HG03108 (cell line): ENCODE data around the gene TCERG1.

Experiments used
- ATAC-seq: cut with Tn5 transposase; IDR thresholded peaks from one replicate; pipeline ENCODE4 v1.9.1; 2021; ENCODE audit warnings: moderate library complexity; ENCODE audit not compliant: unreplicated experiment

Gene TCERG1

DNA sequence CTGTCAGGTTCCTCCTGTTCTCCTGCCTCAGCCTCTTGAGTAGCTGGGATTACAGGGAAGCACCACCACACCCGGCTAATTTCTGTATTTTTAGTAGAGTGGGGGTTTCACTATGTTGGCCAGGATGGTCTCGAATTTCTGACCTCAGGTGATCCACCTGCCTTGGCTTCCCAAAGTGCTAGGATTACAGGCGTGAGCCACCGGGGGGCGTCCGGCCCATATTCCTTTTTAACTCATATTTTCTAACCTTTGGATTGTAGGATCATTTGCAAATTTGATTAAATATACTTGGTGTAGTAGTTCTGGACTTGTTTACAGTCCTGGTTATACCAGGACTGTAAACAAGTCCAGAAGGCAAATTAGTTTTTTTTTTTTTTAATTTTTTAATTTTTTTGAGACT is 4.3 kb downstream of the TCERG1 start:
- ATAC-seq = no peak

DNA sequence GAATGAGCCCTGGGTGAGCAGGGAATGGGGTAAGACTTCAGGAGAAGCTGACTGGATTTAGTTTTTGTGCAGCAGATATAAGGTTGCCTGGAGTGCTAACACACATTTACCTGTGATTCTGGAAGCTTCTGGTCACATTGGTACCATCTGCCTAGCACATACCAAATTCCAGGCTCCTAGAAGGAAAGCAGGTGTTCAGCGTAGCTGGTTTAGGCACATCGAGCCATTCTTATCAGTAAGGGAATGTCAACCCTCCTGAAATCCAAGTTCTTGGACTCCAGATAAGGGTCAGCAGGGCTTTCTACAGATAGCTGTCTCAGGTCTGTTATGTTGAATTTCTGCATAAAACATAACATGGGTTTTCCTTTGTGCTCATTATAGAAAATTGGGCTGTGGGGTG is 10.3 kb downstream of the TCERG1 start:
- no peak for ATAC-seq

DNA sequence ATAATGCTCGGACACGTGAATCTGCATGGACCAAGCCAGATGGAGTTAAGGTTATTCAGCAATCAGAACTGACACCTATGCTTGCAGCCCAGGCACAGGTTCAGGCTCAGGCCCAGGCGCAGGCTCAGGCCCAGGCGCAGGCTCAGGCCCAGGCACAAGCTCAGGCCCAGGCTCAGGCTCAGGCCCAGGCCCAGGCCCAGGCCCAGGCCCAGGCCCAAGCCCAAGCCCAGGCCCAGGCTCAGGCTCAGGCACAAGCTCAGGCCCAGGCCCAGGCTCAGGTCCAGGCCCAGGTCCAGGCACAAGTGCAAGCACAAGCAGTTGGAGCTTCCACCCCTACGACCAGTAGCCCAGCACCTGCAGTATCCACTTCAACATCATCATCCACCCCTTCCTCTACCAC is 11.8 kb downstream of the TCERG1 start:
- no peak for ATAC-seq

DNA sequence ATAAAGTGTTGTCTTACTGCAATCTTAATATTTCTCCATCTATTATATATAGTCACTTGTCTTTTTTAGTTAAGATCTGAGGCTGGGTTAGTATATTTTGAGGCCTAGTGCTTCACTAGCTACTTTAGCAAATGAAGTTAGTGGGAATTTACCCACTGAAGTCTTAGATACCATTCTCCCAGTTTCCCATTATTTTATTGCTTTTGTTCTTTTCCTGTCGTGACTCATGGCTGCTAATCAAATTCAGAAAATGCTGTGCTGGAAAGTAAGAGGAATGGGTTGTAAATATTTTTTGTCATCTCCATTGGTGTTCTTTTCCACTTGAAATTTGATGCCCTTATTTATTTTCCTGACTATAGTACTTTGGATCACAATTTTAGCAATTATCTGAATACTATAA is 14.2 kb downstream of the TCERG1 start:
- ATAC-seq = no peak

DNA sequence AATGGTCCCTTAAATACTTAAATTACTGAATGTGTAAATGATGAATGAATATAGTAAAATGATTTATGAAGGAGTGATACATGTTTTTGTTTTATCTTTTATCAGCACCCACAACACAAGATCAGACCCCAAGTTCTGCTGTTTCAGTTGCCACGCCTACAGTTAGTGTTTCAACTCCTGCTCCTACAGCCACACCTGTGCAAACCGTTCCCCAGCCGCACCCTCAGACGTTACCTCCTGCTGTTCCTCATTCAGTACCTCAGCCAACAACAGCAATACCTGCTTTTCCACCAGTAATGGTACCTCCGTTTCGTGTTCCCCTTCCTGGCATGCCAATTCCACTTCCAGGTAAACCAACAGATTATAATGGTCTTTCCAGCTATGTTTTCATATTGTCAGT is 16.3 kb downstream of the TCERG1 start:
- ATAC-seq = no peak

DNA sequence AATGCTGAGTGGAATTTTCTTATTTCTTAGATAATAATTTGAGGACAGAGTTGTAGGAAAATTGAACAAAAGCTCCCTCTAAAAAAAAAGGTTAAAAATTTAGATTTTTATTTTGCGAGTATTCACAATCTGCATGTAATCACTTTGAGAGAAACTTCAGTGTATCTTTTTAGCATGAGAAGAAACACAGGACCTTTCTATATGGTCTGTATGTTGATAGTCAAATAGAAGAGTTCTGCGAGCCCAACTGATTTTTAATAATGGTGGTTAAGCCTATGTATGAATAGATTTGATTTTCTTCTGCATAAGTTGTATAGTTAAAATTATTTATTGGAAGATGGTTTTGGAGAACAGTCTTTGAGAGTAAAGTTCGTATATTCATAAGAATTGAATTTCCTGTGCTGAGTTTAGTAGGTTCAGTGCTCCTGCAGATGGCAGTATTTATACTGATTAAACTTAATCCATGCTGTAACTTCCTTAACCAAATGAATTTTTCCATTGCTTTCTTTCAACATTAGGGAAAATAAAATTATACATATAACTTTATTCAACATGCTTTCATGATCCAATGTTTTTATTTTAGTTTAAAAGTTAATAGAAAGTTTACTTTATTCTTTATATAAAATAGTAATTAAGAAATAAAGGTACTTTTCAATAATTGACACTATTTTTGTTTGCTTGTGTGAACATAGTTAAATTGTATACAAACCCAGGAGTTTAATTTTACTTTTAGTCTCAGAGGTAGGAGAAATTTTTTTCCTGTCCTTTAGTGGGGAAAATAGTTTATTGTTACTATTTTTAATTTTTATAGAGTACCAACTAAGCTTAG is 19.6 kb downstream of the TCERG1 start:
- ATAC-seq = no peak

DNA sequence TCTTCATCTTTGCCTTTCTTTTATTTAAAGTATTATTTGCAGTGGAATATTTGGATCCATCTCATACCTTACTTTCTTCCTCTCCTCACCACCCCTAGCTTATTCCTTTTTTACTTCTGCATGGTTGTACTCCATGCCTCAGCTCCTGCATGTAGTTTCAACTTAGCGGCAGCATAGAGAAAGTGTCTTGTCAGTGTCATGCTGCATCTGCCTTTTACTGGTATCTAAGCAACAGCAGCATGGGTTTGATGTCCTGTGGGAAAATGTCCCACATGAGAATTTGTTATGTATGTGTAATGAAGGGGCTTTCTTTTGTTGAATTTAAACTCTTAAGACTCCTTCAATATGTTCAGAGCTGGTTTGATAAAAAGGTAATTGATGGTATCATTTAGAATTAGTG is 20.6 kb downstream of the TCERG1 start:
- ATAC-seq = no peak

DNA sequence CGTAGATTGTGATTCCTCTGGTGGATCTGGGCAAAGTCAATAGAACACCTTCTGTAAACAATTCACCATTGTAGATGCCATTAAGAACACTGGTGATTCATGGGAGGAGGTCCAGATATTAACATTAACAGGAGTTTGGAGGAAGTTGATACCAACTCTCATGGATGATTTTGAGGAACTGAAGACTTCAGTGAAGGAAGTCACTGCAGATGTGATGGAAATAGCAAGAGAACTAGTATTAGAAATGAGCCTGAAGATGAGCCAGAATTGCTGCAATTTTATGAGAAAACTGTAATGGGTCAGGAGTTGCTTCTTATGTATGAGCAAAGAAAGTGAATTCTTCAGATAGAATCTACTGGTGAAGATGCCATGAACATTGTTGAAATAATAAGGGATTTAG is 26.9 kb downstream of the TCERG1 start:
- no peak for ATAC-seq

DNA sequence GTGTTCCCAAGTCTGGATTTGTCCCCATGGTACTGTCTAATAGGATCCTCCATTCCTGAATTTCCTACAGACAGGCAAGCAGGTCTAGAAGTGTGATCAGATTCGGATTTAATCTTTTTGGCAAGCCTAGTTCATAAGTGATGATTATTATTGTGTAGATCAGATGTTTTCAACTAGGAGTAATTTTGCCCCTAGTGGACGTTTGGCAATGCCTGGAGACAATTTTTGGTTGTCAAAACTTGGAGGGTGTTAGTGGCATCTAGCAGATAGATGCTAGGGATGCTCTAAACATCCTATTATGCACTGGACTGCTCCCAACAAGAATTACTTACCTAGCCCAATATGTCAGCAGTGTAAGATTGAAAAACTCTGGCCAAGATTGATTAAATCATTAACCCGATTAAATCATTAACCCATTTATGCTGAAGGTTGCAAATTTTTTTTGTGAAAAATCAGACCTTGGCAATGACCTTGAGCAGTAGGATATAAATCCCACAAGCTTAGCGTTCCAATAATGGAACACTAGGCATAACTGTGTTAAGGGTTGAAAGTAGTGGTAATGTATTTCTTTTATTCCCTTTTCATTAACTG is 28.2 kb downstream of the TCERG1 start:
- ATAC-seq = no peak

DNA sequence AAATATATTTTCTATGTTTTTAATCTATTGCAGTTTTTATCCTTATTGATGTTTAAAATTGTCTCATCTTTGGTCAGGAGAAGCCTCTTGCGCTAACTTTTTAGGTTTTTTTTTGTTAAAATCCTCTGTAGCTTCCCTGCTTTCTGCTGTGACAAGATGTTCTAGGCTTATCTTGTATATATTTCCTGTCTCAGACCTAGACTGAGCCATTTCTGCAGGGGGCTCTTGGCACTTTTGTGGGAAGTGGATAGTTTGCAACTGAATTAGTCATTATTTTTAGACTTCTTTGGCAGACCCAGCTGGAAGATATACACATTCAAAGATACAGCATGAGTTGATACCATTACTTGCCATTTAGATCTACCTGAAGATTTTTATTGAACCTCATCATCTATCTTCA is 28.8 kb downstream of the TCERG1 start:
- no peak for ATAC-seq

DNA sequence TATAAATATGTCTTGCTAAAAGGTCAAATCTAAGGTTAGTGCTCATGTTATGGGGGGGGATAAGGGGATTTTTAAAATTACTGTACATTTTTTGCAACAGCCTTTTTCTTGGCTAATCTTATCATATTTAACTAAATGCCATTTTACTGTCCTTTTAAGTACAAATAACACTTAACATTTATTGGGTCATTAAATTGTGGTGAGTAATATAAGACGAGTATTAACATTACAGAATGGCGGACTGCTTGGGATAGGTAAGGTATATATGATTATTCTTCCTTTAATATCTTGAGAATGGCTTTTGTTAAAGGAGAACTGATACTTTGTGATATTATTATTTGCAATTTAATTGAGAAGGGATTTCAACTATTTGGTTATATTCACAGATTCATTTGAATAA is 35.6 kb downstream of the TCERG1 start:
- no peak for ATAC-seq

DNA sequence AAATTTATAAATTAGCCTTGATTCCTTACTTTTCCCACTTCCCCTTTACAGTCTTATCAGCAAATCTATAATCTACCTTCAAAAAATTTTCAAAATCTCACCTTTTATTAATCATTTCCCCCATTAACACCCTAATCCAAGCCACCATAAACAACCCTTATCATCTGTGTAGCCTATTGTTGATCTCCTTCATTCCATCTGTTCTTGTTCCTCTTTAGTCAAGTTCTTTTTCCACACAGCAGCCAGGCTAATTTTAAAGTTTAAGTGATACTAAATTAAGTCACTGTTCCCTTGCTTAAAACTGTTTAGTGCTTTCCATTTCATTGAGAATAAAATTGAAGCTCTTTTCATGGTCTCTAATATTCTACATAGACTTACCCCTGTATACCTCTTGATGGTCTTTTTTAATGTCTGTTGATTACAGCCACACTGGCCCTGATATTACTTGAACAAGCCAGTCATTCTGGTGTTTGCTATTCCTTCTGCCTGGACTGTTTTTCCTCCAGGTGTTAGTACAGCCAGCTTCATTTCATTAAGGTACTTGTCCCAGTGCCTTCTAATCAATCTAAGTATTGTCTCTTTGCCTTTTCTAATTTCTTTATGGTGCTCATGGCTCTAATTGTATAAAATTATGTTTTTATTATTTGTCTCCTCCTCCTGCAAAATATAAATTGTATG is 37.7 kb downstream of the TCERG1 start:
- no peak for ATAC-seq

DNA sequence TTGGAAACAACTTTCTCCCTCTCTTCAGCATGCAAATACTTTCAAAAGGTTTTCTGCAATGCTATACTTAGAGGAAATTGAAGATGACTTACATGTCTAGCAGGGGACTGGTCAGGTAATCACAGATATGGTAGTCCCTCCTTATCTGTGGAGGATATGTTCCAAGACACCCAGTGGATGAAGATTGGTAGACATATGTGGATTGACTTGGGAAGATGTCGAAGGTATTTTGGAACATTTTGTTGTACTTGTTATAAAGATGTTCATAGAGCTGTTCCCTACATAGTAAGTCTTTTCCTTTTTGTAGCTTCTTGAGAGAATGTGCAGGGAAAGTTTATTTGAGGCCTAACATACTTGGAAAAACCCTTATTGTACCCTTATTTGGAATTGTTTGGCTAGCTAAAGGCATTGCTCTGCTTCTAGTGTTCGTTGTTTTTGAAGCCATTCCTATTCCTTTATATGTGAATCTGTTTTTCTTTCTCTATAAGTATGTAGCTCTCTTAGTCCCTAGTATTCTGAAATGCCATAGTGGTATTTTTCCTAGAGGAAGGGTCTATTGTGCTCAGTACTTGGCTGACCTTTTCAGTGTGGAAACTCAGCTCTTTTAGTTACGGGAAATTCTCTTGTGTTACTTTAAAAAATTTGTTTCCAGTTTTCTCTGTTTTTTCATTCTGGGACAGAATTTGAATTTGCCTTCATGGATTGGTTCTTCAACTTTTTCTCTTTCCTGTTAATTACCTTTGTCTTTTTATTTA is 43.1 kb downstream of the TCERG1 start:
- ATAC-seq = no peak

DNA sequence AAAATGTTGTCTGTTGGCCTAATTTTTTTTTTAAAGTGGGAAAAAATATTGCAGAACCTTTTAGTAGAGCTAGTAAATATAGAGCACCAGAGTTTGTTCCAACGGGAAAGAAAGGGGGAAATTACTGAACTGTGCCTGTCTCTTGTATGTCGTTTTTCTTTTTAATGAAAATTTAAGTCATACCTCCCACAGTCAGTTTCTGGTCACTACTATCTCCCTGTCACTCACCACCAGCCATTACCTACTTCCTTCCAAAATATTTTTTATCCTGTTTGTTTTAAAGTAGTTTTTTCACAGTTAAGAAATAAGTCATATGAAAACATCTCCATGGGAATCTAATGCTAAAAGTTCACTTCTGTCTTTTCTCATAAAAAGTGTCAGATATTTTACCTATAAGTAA is 47.5 kb downstream of the TCERG1 start:
- ATAC-seq = no peak

DNA sequence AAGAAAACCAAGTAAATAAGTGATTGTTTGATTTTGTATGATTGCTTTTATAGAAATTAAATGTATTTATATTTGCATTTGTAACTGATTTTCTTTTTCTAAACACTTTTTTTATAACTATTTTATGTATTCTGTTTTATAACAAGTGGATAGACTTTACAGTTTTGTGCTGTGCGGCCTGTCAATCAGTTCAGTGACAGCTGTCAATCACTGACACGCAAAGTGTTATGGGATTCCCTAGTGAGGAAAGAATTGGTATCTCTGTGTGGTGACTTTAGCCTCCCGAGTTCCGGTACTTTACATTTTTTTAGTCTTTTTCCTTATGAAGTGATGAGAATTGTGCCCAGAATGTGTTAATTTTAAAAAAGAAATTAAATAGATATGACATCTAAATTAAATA is 52.5 kb downstream of the TCERG1 start:
- no peak for ATAC-seq

DNA sequence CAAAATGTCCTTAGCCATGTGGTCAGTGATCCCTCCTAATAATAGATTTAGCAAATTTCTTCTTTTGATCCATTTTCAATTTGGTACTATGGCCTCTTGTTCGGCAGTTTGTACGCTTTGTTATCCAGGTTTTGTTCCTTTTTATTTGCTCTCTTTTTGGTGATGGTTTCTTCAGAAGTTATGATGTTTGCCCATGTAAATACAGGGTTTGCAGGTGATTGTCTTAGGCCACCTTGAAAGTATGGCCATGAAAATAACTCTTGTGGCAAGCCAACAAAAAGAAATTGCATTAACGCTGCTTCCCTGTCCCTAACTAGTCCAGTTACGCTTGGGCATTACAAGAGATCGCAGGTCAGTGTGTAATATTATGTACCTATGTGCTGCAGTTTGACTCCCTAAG is 60.3 kb downstream of the TCERG1 start:
- no peak for ATAC-seq

DNA sequence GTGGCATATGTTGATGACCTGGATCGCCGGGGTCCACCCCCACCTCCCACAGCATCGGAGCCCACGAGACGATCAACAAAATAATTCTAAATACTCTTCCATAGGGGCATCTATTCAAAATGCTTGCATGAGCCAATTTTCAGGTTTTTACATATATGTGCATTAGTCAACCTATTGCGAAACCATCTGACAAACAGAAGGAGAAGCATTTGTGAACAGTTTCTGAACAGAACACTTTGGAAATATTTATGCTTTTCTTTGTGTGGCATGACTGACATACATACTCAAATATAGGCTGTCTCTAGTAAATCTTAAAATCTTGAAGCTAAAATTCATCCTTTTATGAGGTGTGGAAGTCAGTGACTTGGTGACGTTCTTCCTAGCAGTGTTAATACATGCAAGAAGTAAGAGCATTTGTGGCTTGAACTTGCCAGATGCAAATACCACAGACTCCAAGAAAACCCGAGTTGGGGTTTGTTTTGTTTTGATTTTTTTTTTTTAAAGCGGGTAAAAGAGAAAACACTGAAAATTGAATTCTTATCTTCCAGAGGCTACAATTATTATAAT is 63.5 kb downstream of the TCERG1 start:
- no peak for ATAC-seq

DNA sequence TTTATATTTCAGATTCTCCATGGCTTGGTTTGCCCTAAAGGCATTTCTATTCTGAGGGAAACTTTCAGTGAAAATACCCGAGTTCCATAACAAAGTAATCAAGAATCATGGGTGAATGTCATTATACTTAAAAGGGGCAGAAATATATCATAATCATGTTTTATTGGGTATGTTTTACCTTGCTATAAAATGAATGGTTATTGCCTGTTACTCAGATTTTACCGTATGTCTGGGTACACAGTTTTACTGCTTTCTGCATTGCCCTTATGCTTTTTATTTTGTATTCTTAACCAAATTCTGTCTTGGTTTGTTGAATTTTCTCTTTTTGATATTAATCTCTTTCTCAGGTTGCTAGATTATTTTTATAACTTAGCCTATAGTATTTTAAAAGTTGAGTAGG is 66.3 kb downstream of the TCERG1 start:
- no peak for ATAC-seq

DNA sequence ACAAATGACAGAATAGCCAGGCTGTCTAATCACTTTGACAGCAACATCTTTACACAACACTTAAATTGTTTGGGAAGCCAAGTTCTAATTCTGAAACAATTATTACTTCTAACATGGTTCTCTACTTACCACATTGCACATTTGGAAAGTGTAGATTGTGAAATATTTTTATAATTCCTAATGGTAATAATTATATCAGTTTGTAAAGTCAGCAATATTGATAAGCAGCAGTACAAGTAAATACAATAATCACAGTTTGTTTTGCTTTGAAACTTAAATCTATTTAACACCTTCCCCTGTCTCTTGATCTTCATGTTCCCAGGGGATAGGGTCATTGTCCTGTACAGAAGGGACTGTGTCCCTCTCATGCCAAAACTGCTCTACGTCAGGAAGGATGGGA is 67.4 kb downstream of the TCERG1 start:
- no peak for ATAC-seq

DNA sequence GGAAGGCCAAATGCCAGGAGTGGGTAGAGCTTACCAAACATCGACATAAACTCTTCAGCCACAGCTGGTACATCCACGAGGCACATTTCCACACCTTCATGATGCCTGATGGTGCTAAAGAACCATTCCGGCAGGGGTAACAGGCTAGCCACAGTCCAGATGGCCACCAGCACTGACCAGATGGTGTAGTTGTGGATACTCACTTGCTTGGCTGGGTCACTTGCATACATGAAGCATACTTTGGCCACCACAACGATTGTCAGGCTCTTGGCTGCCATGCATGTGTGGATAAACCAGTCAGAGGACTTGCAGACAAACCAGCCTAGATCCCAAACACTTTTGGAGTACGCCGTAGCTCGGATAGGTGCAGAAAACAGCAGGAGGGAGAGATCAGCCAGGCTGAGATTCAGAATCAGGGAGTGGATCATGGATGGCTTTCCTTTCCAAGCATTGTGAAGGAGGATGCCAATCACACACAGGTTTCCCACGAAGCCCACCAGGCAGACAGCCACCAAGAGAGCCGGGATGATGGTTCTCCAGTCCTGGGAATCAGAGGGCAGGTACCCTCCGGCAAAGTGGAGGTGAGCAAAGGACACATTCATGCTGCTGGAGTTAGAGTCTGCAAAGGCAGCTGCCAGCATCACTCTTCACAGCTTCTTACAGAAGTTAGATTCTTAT is 68.5 kb downstream of the TCERG1 start:
- no peak for ATAC-seq

DNA sequence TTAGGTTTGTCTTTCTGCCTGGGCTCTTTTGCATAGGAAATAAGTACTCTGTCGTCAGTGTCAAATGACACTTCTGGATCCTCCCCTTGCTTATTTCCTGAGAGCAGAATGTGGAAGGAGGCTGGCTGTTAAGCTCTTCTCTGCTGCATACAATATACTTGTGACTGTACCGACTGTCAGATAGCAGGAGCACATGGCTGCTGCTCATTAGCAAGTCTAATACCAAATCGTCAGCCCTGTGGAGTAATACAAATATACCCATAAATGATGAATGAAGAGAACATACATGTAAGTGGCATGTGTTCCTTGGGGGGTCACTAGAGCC is 69.0 kb downstream of the TCERG1 start, which contains the start of gene GPR151:
Gene GPR151 (minus strand): TSS at position 40 of the 325 bp plus-strand sequence. CDS start 77 bp downstream, outside the sequence.
- ATAC-seq = no peak
